GM19043 (cell line): Measurements from ENCODE around the gene CBY2.

Experiments used
- ATAC-seq: cut with Tn5 transposase; IDR thresholded peaks from one replicate; pipeline ENCODE4 v1.9.1; 2021; ENCODE audit warnings: low read depth; ENCODE audit not compliant: unreplicated experiment

The CBY2 gene

DNA sequence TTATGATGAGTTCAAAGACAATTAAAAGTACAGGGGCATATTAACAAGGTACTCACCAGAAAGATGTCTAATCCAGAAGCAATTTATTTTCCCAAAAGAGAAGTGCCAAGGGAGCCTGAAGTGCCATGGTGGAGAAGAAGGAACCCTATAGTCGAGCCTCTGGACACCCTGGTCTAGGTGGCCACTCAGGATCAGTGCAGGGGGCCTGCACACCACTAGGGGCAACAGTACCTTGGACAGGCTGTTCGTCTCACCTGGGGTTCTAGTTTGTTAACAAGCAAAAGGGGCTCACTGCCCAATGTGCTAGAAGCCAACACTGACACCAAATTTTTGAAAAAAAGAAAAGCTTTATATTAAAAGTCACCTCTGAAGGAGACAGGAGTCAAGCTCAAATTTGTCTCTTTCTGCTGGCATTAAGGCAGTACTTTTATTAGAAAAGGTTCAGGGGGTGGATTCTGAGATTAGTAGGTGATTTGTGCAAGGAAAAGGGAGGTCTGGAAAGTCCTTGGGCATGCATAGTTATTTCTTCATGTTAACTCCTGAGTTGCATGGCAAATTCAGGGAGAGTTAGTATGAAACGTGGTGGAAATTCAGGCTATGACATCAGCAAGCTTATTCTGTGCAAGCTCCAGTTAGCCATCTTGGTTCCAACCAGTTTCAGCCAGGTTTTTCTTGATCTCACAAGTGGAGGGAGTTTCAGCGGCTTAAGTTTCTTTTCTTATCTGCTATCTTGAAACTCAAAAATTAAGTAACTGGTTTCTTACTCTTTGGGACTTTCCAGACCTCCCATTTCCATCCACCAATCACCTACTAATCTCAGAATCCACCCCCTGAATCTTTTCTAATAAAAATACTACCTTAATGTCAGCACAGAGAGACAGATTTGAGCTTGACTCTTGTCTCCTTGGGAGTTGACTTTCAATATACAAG lies 884 bp upstream of the CBY2 start:
- ATAC-seq, result no peak

DNA sequence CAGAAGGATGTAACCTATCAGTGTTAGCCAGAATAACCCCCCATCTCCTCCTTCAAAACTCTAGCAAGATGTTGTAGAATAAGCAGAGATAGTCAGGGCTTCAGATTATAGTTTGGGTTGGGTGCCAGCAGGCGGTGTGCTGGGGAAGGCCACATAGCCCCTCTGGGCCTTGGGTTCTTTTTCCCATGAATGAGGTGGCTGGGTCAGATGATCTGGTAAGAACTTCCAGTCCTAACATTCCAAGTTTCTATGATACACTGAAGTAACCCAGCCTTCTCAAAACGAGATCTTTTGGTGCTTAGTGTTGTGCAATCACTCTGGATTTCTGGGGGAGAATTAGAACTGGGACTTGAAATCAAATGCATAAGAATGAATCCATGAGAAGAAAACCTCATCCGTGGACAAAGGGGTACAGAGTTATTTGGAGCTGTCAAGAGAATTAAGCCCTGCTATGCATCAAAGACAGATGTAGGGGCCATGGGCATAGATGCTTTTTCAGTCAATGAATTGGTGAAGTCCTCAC lies 810 bp downstream of the CBY2 start:
- no peak for ATAC-seq

DNA sequence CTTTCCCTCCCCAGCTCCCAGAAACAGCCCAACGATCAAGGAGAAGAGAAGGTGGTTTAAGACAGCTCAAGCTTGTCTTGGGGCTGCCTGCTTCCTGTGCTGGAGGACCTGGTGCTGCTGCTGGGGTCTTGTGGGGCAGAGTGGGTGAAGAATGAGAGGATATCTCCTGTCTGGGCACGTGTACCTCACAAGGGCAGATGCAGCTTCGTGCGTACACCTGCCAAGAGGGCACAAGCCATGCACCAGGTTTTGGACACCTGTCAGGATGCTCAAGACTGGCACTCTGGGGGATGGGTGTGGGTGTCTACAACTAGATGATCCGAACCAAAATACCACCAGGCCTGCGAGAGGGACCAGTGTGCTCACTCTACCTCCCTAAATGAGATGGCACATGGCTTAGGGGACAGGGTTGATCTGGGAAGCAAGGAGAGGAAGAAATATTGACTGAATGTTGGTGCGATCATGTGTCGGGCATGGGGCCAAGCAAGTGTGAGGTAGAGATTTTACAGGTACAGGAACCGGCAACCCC lies 2.2 kb downstream of the CBY2 start:
- ATAC-seq, result no peak

DNA sequence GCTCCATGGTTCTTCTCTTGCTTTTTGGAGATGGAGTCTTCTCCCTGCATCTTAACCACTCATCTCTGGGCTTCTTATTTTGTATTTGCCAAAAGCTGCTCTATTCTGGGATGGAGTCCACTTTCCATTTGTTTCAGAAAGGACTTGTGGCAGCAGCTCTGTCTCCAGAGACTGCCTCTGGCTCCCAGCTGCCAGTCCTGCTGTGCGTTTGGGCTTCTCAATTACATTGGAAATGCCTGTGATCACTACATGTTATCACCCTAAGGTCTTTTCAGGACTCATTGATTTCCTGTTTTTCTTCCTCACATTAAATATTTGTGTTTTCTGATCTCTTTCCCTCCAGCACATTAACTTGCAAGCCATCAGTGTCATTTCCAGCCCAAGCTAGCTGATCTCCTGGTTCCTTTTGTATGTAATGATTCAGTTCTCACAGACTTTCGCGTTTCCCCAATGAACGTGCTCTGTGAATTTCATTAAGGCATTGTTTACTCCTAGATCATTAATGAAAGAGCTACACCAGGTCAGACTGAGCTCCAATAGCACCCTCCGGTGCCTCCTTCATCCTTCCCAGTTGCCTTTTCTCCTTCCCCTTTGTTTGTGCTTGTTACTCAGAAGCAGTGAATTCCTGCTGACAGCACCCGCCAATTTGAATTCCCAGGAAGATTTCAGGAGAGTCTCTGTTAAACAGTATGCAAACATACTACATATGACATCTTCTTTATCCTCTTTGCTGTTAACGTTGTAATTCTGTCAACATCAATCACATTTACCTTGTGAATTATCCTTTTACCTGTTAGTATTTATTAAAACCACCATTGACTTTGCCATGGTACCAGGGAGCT lies 3.0 kb downstream of the CBY2 start:
- no peak for ATAC-seq

DNA sequence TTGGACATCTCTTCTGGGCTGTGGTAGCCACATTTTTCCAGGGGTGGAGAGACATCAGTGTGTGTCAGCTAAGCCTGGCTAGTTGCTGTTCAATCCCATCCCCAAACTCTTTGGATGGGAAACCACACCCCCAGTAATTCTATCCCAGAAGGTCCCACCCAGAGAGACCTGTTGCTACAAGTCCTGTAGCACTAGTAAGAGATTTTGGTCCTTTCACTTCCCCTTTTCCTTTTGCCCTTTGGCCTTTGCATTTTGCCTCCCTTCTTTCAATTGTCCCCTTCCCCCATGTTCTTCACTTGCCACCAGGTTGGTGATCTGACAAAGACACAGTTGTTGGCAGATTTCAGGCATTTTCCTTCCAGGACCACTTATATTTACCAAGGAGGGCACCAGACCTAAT lies 3.8 kb downstream of the CBY2 start:
- no peak for ATAC-seq

DNA sequence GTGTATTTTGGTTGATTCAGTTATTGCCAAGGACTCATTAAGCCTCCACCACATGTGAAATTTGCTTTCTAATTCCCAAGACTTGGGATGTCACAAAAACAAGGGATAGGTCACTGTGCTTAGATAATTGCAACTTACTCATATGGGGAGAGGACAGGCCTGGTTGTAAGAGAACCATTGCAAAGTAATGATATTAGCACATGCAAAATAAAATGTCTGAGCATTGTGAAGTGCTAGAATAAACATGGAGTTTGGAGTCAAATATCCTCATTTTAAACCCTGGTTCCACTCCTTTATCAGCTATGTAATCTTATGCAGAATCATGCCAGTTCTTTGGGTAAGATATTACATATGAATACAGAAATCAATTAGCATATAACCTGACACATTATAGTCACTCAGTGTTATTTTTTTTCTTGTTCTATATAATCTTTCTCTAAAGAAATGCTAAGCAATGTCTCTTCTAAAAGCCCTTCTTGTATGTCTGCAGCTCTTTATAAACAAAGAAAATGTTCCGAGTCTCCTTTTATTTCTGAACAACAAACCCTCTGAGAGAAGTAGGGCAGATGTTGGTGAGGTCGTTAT lies 5.5 kb downstream of the CBY2 start:
- no peak for ATAC-seq

DNA sequence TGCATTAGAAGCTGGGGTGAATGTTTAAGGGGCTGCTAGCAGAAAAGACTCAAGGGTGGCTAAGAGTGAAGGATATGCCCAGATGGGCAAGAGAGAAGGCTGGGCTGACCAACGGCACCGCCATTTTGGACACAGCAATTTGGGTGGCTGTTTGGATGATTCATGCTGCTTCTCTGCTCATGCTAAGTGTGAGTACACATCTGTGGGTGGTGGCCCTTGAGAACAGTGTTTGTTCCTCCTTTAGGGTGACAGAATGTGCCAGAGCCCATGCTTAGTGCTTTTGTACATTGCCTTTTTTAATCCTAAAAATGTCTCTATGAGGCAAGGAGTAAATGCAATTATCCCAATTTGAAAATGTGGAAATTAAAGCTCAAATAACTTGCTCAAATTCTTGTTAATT lies 9.8 kb downstream of the CBY2 start:
- ATAC-seq, result no peak

DNA sequence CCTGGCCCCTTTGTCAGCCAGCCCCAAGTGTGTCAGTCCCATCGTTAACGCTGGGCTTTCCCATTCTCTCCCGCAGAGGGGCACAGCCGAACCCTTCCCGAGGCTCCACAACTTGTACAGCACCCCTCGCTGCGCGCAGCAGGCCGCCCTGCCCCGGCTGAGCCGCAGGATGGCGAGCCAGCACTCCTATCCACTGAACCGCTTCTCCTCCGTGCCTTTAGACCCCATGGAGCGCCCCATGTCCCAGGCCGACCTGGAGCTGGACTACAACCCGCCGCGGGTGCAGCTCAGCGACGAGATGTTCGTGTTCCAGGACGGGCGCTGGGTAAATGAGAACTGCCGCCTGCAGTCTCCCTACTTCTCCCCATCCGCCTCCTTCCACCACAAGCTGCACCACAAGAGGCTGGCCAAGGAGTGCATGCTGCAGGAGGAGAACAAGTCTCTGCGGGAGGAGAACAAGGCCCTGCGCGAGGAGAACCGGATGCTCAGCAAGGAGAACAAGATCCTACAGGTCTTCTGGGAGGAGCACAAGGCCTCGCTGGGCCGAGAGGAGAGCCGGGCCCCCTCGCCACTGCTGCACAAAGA lies 11.1 kb downstream of the CBY2 start:
- ATAC-seq, result no peak

DNA sequence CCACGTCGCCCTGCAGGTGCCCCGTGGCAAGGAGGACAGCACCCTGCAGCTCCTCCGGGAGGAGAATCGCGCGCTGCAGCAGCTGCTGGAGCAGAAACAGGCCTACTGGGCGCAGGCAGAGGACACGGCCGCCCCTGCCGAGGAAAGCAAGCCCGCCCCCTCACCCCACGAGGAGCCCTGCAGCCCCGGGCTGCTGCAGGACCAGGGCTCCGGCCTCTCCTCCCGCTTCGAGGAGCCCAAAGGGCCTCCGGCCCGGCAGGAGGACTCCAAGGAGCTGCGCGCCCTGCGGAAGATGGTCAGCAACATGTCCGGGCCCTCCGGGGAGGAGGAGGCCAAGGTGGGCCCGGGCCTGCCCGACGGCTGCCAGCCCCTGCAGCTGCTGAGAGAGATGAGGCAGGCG lies 11.6 kb downstream of the CBY2 start:
- no peak for ATAC-seq

DNA sequence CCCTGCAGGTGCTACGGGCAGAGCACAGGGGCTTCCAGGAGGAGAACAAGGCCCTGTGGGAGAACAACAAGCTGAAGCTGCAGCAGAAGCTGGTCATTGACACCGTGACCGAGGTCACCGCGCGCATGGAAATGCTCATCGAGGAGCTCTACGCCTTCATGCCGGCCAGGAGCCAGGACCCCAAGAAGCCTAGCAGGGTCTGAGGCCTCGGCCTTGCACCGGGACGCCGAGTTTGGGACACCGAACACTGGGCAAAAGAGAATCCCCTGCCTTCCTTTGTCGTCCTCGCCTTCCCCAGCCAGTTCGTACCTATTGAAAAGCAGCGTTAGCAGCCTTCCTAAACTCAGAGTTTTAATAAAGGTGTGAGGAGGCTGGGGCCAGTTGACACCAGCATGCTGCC lies 12.1 kb downstream of the CBY2 start:
- no peak for ATAC-seq

DNA sequence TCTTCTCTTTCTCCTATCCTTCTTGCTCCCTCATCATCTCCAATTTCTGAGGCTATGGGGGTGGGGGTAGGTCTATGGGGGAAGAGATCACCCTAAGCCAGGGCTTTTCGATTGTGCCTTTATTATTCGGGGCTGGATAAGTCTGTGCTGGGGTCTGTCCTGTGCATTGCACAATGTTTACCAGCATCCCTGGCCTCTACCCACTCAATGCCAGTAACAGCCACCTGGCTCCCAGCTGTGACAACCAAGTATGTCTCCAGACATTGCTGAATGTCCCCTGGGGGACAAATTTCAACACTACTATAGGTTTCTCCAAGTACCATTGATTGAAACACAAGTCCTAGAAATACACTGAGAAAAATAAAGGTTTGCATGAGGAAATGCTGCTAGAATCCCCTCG lies 13.2 kb downstream of the CBY2 start:
- ATAC-seq, result no peak

DNA sequence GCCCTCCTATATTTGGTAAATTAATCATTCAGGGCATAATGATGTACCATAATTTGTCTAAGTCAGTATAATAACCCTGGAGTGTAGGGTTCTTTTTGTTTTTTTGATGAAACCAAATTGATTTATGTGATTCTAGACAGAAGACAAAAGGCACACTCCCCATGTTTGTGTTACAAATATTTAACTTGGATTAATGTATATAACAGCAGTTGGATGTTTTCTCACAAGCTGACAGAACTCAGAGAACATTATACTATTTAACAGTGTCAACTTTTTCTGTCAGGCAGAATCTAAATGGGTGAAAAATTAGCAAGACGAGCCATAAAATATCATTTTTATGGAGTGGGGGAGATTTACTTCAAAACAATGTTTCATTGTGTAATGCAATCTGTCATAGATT lies 15.2 kb downstream of the CBY2 start:
- no peak for ATAC-seq

DNA sequence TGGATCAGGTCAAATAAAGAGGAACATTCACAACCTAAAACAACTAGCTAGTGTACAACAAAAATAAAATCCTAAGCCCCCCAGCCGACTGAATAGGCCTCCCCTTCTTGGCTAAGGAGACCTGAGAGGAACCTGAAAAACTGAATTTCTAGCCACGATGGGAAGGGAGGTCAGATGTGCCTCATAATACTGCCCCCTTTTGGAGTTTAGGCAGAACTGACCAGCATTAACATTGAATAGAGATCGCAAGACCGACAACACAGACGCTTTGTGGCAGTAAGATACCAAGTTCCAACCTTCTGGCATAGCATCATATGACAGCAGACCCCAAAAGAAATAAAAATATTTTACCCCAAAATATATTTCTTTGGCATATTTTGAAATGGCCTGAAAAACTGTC lies 15.9 kb downstream of the CBY2 start:
- no peak for ATAC-seq

DNA sequence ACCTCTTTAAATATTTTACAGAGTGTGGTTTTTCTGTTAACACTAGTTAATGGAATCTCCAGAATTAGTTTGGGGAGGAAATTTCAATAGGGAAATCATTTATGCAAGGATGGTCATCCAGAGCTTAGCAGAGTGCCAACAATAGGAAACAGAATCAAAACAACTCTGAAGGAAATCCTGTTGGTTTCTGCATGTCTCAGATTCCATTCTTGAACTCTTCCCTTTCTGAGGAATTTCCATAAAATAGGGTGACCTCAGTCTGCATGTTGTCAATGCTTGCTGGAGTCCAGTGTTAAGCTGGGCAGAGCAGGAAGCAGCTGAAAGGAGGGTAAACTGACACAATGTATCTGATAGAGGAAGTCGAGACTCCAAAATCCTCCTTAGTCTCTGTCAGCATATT lies 16.9 kb downstream of the CBY2 start:
- ATAC-seq, result no peak

DNA sequence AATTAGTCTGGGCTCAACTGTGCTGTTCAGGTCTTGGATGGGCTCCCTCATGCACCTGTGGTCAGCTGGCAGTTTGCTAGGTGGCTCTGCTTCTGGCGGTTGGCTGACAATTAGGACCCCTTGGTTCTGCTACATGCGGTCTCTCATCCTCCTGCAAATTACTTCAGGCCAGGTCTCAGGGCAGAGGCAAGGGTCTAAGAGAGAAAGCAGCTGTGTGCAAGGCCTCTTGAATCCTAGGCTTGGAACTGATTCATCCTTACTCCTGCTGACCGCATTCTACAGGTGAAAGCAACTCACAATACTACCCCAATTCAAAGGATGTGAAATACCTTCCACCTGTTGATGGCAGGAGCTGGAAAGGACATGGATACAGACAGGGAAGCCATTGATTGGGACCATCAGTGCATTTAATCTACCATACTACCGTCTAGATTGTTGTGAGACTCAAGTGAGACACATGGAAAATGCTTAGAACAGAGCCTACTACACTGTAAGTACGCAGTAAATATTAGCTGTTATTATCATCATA lies 19.1 kb downstream of the CBY2 start:
- ATAC-seq, result no peak

DNA sequence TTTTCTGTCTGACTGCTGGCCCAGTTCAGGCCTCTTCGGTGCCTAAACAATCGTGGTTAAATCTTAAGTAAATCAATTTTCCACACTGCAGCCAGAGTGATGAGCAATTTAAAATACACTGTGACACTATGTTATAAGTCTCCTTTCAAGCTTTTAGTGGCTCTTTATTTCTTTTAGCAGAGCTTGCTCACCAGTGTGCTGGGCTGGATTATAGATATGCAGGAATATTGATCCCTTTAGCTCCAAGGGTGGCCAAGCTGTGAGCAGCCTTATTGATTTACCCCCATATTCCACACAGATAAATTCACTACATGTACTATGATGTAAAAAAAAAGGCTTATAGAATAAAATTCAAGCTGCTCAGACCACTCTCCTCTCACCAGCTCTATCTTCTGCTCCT lies 21.7 kb downstream of the CBY2 start:
- ATAC-seq, result no peak

DNA sequence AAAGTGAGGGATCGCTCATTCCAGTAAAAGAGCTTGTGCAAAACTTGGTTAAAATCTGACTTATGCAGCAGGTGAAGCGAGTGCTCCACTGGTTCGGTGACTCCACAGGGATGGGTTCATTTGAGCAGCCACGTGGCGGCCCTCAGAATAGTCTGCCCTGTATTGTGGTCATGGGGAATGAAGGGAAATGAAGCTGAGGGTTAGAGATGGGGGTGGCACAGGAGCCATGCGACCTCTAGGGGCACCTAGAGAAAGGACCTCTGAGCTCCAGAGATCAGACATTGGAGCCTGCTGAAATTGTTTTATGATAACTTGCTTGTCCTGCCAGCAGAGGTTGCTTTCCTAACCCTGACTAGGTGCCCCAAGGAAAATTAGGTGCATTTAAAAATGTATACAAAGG lies 26.6 kb downstream of the CBY2 start:
- no peak for ATAC-seq

DNA sequence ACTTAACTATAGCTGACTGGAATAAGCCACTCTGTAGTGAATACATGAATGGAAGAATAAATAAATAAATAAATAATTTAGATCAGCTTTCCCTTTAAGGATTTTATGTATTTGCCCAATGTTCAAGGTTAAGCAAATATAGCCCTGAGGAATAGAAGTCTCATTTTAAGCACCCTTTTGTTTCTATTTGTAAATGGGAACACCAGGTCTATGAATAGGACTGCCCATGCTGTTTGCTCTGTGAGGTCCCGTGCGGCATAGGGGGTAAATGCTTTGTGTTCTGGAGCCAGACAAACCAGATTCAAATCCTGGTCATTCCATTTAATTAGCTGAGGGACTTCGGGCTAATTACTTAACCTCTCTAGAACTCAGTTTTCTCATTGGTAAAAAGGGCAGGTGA lies 29.3 kb downstream of the CBY2 start:
- no peak for ATAC-seq

DNA sequence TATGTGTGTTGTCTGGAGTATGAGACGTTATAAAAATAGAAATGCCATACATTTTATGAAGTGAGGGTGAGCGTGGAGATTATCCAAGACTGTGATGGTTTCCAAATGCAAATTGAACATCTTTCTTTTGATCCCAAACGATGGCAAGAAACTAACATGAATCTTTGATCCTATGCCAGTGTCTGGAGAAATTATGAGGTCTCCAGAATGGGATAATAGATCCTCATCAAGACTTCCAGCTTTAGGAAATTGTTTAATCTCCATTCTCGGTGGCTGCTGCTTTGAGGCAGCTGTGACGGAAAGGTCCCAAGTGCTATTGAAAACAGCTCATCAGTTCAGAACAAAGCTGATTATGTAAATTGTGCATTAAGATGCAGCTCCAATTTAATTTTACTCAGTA lies 30.8 kb downstream of the CBY2 start:
- no peak for ATAC-seq

DNA sequence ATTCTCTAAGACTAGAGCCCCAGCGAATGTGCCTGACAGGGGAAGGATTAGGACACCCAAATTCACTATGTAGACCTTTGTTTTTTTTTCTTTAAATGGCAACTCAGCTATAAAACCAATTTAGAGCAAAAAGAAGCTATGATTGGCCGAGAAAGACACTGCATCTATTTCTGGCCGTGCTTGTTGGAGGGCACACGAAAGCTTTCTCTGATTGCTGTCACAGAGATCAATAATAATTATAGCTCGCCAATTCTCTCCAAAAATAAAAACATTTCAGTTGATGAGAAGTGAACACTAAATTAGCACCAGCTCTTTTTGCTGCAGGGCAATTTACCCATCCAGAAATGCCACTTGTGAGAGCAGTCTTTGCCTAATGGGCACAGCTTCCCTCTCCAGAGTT lies 31.2 kb downstream of the CBY2 start:
- ATAC-seq, result no peak
